MM.1S (cell line): Measurements from ENCODE around the gene NOP14.

ENCODE experiments used
- CTCF ChIP-seq: fragments of 300-600 bp; sonication (generic); IDR thresholded peaks from 2 replicates; pipeline ENCODE4 v1.5.1; 2016; ENCODE audit warnings: antibody characterized with exemption, low read length, mixed read lengths
- EZH2 ChIP-seq: fragments of 300-600 bp; sonication (generic); optimal IDR thresholded peaks from 2 replicates; pipeline ENCODE3; 2017; ENCODE audit warnings: low read depth, mild to moderate bottlenecking, antibody characterized with exemption, low read length, mixed read lengths

GRCh38 chr4:2943364-2944090 is 19.7 kb downstream of the NOP14 start:
- TF ChIP-seq CTCF (no peak), EZH2 (no peak)
